DND-41 (cell line): ENCODE data around the gene KRT84.

Experiments
- EZH2 ChIP-seq: IDR thresholded peaks from 3 replicates; pipeline ENCODE4 v1.6.1; 2012; ENCODE audit warnings: borderline replicate concordance, low read depth, mild to moderate bottlenecking, moderate library complexity, low read length, inconsistent platforms; ENCODE audit not compliant: severe bottlenecking
- TF ChIP-seq, protein P1 (sequence below): IDR thresholded peaks from 2 replicates; pipeline ENCODE4 v1.5.1; 2012; ENCODE audit warnings: borderline replicate concordance, low read length, moderate library complexity, mild to moderate bottlenecking; ENCODE audit not compliant: poor library complexity, severe bottlenecking; ENCODE audit errors: extremely low read depth

DNA sequence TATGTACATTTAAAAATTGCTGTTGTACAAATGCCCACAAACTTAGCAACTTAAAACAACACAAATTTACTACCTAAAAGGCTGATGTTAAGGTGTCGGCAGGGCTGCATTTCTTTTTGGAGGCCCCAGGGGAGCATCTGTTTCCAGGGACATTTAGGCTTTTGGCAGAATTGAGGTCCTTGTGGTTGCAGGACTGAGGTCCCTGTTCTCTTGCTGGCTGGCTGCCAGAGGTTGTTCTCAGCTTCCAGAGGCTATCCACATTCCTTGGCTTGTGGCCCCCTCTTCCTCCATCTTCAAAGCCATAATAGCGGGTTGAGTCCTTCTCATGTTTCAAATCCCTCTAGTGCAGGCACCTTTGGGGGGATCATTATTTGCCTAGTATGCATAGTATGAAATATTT is 41.9 kb downstream of the KRT84 start:
- TF ChIP-seq, protein P1, sequence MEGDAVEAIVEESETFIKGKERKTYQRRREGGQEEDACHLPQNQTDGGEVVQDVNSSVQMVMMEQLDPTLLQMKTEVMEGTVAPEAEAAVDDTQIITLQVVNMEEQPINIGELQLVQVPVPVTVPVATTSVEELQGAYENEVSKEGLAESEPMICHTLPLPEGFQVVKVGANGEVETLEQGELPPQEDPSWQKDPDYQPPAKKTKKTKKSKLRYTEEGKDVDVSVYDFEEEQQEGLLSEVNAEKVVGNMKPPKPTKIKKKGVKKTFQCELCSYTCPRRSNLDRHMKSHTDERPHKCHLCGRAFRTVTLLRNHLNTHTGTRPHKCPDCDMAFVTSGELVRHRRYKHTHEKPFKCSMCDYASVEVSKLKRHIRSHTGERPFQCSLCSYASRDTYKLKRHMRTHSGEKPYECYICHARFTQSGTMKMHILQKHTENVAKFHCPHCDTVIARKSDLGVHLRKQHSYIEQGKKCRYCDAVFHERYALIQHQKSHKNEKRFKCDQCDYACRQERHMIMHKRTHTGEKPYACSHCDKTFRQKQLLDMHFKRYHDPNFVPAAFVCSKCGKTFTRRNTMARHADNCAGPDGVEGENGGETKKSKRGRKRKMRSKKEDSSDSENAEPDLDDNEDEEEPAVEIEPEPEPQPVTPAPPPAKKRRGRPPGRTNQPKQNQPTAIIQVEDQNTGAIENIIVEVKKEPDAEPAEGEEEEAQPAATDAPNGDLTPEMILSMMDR = no peak
- TF ChIP-seq EZH2 = no peak
